HG03139 (cell line): ENCODE results near the gene DLG2.
A peak's percentile ranks its signal among the peaks of the same experiment; 100 is the strongest.
"Not testable (repeated sequence)": the region's sequence is repeated elsewhere in the genome, so short reads cannot be mapped to it uniquely, and the experiment has no call there.

ENCODE experiments used
- ATAC-seq: cut with Tn5 transposase; IDR thresholded peaks from one replicate; pipeline ENCODE4 v1.9.1; 2021; ENCODE audit not compliant: unreplicated experiment

The DLG2 gene

GRCh38 chr11:85346484-85346883 lies 280.7 kb downstream of the DLG2 start:
- no peak for ATAC-seq

GRCh38 chr11:85340846-85341245 lies 286.3 kb downstream of the DLG2 start:
- peak; percentile 52 for ATAC-seq

GRCh38 chr11:85318573-85318972 lies 308.6 kb downstream of the DLG2 start:
- no peak for ATAC-seq

- ATAC-seq: peak; percentile 99
Observed at GRCh38 chr11:85316967-85317366, 310.2 kb downstream of the DLG2 start.

GRCh38 chr11:85313741-85314140 lies 313.4 kb downstream of the DLG2 start:
- no peak for ATAC-seq

GRCh38 chr11:85310479-85310878 lies 316.7 kb downstream of the DLG2 start:
- ATAC-seq: no peak

GRCh38 chr11:85307366-85307765 lies 319.8 kb downstream of the DLG2 start:
- no peak for ATAC-seq

GRCh38 chr11:85301895-85302678 lies 325.1 kb downstream of the DLG2 start:
- ATAC-seq: no peak

- no peak for ATAC-seq
Observed at GRCh38 chr11:85299258-85299942, 327.7 kb downstream of the DLG2 start.

GRCh38 chr11:85295694-85296271 lies 331.4 kb downstream of the DLG2 start:
- no peak for ATAC-seq

- no peak for ATAC-seq
Observed at GRCh38 chr11:85281550-85281949, 345.6 kb downstream of the DLG2 start.

GRCh38 chr11:85279267-85279666 lies 347.9 kb downstream of the DLG2 start:
- ATAC-seq: no peak

- ATAC-seq: no peak
Observed at GRCh38 chr11:85277693-85278092, 349.5 kb downstream of the DLG2 start.

GRCh38 chr11:85276332-85276731 lies 350.8 kb downstream of the DLG2 start:
- ATAC-seq: no peak

- not testable (repeated sequence) for ATAC-seq
Observed at GRCh38 chr11:85270315-85270714, 356.8 kb downstream of the DLG2 start.

- ATAC-seq: no peak
Observed at GRCh38 chr11:85269109-85269508, 358.0 kb downstream of the DLG2 start.

GRCh38 chr11:85266646-85267045 lies 360.5 kb downstream of the DLG2 start:
- ATAC-seq: no peak

GRCh38 chr11:85263328-85263727 lies 363.8 kb downstream of the DLG2 start:
- ATAC-seq: no peak

- no peak for ATAC-seq
Observed at GRCh38 chr11:85257837-85258236, 369.3 kb downstream of the DLG2 start.

- no peak for ATAC-seq
Observed at GRCh38 chr11:85256433-85256832, 370.7 kb downstream of the DLG2 start.

GRCh38 chr11:85249482-85249881 lies 377.7 kb downstream of the DLG2 start:
- no peak for ATAC-seq

GRCh38 chr11:85247797-85248196 lies 379.3 kb downstream of the DLG2 start:
- no peak for ATAC-seq
